HG03469 (cell line): Measurements from ENCODE around the gene OSR1.
"Not testable (repeated sequence)": the region's sequence is repeated elsewhere in the genome, so short reads cannot be mapped to it uniquely, and the experiment has no call there.

Experiments
- ATAC-seq: cut with Tn5 transposase; IDR thresholded peaks from one replicate; pipeline ENCODE4 v1.9.1; 2021; ENCODE audit warnings: mild to moderate bottlenecking, moderate library complexity, moderate number of reproducible peaks; ENCODE audit not compliant: unreplicated experiment

OSR1 gene

DNA sequence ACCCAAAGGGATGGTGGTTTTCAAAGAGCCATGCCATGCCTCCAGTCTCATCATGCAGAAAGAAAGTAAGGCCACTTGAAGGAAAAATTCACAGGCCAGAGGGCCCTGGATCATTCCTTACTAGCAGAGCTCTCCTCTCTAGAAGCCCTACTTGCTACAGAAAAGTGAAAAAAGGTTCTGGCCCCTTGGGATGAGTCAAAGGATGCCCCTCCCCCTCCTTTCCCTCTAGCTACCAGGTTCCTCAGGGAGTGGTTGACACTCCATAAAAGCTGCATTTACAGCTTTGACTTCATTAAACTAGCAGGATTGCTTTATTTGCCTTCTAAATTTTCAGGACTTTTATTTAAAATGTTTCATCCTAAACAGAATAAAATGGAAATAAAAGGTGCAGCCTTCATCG, 21.2 kb downstream of the OSR1 start:
- no peak for ATAC-seq

DNA sequence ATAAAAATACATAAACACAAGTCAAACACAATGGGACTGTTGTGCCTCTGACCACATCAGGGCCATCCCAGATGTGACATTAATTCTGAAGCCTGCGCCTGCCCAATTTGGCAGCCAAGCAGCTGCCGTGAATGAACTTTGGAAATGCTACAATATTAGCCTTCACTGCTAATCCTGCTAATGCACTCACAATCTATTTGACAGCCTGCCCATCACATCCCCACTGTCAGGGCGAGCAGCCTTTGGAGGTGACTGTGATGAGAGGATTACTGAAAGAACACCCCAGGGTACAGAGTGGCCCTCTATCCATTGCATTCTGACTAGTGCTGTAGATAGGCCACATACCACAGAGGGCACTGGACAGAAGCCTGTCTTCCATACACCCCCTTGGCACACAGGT, 21.6 kb downstream of the OSR1 start:
- no peak for ATAC-seq

- no peak for ATAC-seq
Measured at GRCh38 chr2:19332503-19332902, 25.9 kb downstream of the OSR1 start.

DNA sequence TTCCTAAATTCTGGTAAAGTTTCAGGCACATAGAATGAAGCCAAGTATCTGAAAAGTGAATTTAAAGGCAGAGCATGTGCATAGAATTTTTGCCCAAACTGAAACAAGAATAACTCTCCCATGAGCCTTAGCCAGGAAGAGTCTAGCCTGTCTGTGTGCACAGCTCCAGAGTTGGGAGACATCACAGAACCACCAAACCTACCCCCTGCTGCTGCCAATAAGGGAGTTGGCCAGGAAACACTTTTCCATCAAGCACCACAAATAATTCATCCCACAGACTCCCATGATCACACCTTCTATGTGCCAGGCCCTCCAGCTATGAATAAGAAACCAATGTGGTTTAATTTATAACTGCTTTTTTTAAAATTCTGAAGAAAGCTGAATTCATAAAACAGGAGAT, 27.0 kb downstream of the OSR1 start:
- ATAC-seq: no peak

DNA sequence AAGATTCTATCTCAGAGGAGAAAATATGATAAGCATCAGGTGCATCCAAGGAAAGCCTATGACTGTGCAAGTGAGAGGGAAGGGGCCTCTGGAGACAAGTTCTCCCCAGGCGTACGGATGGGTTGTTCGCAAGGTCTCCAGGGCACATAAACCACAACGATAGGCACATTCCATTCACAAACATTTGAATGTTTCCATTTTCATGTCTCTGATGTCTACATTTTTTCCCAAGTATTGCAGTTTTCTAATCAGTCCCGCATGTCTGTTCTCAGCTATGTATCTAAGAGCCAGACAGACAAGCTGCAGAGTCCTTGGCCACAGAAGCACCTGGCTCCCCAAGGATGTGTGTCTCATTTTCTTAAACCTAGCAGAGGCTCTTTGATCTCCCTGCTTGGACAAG, 28.0 kb downstream of the OSR1 start:
- ATAC-seq: no peak

DNA sequence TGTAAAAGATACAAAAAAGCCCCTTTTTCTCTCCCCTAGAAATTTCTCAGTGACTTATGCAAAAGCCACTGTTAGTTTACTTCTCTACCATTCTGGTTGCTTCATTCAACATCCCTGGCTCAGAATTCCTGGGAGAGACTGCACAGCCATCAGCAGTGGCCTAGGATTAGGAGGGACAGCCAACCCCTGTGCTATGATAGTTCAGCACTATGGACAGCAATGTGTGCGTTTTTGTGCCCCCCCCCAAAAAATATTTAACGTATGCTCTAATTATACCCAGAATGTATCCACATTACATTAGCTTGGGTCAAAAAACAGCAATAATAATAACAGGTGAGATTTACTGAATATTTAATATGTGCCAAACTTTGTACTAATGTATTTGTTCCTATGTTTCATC, 29.0 kb downstream of the OSR1 start:
- ATAC-seq: no peak

DNA sequence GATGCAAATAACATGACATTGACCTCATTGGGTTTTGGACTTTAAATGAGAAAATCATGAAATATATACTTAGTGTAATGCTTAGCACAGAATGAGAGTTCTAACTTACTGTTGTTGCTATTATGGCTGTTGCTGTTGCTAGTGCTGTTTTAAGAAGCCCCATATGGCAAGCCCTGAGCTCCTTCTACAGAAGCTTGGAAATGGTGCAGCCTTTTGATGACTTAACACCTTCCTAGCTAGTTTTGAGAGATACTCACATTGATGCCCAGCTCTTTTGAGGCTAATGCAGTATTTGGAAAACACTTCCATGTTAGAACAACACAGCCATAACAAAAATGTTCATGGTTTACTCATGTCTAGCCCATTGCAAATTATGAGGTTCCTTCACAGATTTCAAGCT, 30.9 kb downstream of the OSR1 start:
- ATAC-seq: no peak

GRCh38 chr2:19321946-19322345, 36.5 kb downstream of the OSR1 start:
- no peak for ATAC-seq

- ATAC-seq: no peak
Measured at GRCh38 chr2:19320813-19321212, 37.6 kb downstream of the OSR1 start.

DNA sequence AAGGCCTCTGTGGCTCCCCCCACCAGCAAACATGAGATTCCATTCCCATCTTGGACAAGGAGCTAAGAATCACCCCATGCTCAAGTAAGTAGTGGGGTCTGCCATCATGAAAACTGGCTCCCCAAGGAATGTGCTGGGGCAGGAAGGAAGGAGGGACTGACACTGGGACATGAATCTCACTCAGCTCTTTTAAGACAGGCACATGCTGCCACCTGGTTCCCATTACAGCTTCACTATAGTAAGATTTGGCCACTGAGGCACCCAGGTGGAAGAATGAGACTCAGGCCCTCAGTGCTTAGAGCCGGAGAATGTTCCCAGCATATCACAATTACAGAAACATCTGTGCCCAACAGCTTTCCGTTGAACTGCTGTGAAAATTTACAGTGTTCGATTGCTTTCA, 38.7 kb downstream of the OSR1 start:
- no peak for ATAC-seq

DNA sequence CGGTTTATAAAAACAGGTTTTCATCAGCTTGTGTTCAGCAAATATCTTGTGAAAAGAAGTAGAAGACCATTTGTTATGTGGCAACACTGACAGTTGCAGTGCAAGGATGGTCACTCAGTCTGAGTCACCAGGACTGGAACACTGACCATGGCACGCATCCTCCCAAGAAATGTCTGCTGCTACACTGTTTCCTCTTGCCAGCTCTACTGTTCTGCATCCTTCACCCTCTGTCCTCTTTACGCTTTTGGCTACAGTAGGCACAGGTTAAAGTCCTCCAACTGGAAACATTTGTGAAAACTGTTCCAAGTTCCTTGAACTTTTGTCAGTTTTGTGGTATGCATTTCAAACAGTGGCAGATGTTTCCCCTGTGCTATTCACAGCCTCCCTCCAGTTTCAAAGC, 39.4 kb downstream of the OSR1 start:
- no peak for ATAC-seq

DNA sequence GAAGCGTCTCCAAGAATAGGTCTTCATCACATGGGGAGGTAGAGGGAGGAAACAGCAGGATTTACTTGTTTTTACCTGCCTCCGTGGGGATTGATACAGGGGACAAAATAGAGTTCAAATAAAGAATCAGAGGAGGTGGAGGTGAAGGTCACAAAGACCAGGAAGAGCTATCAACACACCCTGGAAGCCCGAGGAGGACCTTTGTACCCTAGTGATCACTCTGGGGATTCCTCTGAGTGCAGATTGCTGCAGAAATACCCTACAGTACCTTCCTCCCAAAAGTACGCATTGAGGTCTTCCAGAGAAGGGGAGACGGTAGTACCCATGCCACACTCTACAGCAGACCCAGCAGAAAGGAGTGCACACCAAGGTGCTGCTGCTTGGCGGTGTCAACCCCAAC, 44.9 kb downstream of the OSR1 start:
- no peak for ATAC-seq

DNA sequence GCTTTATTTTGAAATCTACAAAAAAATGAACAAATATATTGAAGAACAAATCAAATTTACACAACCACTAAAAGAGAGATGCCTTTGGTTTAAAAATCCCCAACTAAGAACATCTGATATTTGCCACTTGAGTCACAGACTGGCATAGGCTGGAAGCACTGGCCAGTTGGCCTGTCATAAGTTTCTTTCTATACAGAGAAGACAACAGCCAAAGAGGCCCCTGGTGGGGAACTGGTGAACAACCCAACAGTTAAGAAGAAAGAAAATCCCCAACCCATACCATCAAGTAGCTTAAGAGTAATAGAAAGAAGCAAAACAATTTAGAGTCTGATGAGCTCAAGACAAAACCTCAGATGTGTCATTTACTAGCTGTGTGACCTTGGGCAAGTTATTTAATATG, 45.5 kb downstream of the OSR1 start:
- ATAC-seq: peak; percentile 87

GRCh38 chr2:19306065-19306464, 52.4 kb downstream of the OSR1 start:
- not testable (repeated sequence) for ATAC-seq

- ATAC-seq: not testable (repeated sequence)
Measured at GRCh38 chr2:19305400-19306055, 52.9 kb downstream of the OSR1 start.

DNA sequence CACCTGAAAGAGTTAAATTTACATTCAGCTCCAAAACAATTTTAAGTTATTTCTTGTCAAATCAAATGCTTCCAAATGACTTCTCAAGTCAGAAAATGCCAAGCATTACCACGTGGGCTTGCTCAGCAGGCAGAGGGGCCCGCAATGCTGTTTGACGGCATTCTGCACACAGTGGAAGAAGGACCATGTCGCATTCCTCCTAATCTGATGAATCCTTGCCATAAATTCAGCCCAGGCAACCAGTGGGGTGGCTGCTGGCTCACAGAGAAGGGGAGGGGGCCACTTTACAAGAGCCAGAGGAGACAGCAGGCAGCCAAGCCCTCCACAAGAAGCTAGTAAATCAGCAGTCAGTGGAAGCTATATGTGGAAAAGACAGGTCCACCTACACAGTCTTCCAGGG, 56.7 kb downstream of the OSR1 start:
- no peak for ATAC-seq
